GM12874 (cell line): ENCODE measurements around the gene C3orf70.

Experiments
- CTCF ChIP-seq: IDR thresholded peaks from 2 replicates; pipeline ENCODE4 v1.5.1; 2011; ENCODE audit warnings: low read depth, mild to moderate bottlenecking, control low read depth, low read length, moderate library complexity; ENCODE audit not compliant: insufficient read depth

C3orf70 gene

GRCh38 chr3:185059766-185060165, 93.1 kb downstream of the C3orf70 start:
- no peak for TF ChIP-seq CTCF

- no peak for TF ChIP-seq CTCF
Observed at GRCh38 chr3:185058796-185059195, 94.1 kb downstream of the C3orf70 start.

- TF ChIP-seq CTCF: no peak
Observed at GRCh38 chr3:185057829-185058228, 95.0 kb downstream of the C3orf70 start.

GRCh38 chr3:185056908-185057307, 96.0 kb downstream of the C3orf70 start:
- TF ChIP-seq CTCF: no peak

GRCh38 chr3:185052631-185053030, 100.2 kb downstream of the C3orf70 start:
- TF ChIP-seq CTCF: no peak

GRCh38 chr3:185051801-185052200, 101.1 kb downstream of the C3orf70 start:
- no peak for TF ChIP-seq CTCF

- no peak for TF ChIP-seq CTCF
Observed at GRCh38 chr3:185049710-185050109, 103.2 kb downstream of the C3orf70 start.

- TF ChIP-seq CTCF: no peak
Observed at GRCh38 chr3:185046603-185047002, 106.3 kb downstream of the C3orf70 start.
